NCI-H510A treated with DMSO at 0.1 percent for 48 hours (cell line): Measurements from ENCODE around the gene TIA1.
"Not testable (repeated sequence)": the region's sequence is repeated elsewhere in the genome, so short reads cannot be mapped to it uniquely, and the experiment has no call there.

Experiments used
- DNase-seq: peaks from one replicate; lab custom pipeline; 2025; lab: John Stamatoyannopoulos, UW

Gene TIA1

DNA sequence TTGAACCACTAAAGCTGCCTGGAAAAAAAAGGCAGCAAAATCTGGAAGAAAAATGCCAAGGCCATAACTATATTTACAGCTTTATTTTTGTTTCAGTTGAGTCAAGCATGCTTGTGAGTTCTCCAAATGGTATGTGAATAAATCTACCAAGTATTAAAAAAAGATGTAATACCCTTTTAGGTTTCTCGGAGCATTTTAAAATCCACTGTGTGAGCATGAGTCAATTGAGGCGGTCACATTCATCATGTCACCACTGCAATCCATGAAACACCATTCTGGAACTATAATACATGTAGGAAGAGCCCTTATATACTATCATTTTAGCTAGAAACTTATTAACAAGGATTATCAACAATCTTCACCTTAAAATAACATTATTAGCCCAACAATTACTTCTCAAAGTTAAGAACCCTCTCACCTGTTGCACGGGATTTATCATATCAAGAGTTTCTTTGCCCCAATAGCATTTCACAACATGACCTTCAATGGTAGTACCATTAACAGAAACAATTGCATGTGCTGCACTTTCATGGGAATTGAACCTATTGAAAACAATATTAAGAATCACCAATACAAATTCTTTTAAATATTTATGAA, 33.4 kb downstream of the TIA1 start:
- no peak for DNase-seq

DNA sequence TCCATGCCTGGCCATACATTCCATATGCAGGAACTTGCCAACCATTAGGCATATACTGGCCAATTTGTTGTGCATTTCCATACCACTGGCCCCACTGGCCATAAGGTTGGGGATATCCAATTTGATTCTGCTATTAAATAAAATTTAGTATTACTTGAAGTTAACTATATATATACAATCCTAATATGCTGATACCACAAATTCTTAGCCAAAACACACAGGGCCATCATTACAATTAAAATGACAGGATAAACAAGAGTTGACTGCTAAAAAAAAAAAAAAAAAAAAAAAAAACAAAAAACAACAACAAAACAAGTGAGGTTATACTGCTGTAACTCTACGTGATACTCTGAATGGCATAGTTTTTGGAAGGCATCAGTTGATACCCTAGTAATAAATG, 34.1 kb downstream of the TIA1 start:
- no peak for DNase-seq

DNA sequence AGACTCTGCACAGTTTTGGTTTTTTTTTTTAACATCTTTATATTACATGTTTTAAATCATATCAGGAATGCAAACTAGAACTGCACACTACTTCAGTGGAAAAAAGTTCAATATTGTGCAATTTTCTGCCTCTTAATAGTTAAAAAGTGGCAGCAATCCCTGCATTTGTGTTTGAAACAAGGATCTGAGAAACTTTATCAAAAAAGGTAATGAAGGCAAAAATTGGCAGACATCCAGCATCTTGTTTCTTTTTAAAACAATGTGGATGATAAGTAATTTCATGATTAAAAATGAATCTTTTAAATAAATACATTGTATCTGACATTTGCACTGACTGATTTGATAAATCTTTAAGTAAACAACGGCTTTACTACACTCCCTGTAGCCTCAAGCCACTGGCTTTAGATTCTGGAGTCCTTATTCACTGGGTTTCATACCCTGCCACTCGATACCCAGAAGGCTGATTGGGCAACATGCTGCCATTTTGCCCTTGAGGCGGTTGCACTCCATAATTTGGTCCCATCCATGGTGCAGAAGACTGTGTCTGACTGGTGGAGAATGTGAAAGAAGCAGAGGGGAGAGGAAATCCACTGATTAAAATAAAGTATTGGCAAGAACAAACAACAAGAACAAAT, 36.0 kb downstream of the TIA1 start:
- no peak for DNase-seq

DNA sequence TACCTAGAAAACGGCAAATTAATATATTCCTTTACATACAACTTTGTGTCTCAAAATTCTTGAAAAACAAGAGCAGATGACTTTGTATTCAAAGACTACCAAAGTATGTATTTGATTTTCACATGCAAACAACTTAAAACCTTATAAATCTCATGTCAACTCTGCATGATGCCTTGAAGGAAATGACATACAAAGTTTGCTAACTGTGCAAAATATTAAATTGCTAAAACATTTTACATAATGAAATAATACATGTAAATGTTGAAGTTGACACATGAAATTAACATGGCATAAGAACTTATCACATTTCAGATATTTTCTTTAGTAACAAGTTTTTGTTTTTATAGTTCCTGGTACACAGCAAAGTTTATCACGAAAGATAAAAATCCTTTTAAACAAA, 36.8 kb downstream of the TIA1 start:
- no peak for DNase-seq

DNA sequence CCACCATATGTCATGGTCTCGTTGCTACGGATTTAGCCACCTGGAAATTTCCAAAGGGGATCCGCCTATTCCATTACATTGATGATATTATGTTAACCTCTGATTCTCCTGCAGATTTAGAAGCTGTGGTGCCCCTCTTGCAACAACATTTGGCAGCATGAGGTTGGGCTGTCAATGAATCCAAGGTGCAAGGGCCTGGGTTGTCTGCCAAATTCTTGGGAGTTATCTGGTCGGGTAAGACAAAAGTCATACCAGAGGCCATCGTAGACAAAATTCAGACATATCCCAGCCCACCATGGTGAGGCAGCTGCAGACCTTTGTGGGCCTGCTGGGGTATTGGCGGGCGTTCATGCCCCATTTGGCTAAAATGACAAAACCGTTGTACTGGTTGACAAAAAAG, 44.0 kb downstream of the TIA1 start:
- DNase-seq = no peak

DNA sequence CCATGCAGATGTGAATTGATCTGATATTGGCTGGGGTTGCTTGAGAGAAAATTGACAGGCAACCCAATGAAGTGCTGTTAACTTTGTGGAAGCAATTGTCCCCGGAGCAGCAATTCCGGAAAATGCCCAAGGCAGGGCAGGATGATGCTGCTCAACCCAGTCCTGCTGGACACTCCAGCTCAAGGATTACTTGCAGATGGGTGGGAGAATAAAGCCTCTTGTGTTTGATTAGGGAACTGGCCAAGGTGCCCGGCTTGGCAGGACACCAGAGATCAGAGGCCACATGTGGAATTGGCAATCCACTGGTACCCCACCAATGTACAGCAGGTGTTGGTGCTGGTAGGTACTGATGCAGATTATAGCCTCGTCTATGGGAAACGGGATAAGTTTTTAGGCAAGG, 45.3 kb downstream of the TIA1 start:
- no peak for DNase-seq

DNA sequence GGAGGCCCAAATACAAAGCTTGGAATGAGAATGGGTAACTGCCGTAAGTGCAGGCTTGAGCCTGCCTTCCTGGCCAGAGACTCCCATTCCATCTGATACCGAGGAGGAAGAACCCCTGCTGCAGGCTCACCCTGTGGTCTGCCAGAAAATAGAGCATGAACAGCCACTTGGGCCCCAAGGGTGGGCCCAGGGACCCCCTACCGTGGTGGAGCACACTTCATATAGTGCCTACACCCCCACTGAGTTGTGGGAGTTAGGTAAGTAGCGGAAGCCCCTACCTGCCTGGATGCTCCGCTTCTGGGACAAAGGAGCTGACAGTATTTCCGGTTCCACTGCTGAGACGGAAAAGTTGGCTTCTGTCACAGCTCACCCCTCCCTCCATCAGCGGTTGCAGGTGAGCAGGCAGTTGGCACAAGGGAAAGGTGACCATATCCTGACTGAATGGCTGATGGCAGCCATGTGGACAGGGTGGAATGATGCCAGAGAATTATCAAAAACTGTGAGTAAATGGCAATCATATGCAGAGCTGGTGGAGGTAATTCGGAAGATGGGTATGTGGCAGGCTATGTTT, 46.1 kb downstream of the TIA1 start:
- no peak for DNase-seq

DNA sequence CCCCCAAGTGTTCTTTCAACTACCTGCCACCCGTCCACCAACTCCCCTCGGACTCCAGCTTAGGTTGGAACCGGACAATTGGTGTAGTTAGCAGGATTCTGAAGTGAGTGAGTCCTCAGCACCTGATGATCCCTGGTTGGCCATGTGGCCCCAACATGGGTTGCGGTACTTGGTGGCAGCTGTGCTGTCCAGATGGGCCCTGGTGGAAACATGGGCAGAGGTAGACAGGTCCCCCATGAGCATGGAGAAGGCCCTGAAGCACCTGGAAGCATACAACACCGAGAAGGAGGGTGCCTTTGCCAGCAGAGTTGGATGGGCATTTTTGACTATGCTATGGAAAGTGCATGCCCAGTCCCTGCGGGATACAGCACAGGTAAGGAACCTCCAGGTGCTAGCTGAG, 46.6 kb downstream of the TIA1 start:
- no peak for DNase-seq

DNA sequence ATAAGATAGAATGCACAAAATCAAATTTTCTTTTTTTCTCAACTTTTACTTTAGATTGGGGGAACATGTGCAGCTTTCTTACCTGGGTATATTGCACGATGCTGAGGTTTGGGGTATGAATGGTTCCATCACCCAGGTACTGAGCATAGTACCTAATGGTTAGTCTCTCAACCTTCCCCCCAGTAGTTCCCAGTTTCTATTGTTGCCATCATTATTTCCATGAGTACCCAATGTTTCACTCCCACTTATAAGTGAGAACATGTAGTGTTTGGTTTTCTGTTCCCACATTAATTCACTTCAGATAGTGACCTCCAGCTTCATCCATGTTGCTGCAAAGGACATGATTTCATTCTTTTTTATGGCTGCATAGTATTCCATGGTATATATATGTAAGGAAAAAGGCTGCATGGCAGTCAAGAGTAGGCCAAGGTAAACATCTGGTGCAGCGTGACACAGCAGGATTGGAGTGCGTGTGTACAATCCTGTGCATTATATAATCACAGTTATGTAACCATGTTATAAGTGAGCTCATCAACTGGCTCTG, 47.1 kb downstream of the TIA1 start:
- DNase-seq = no peak

DNA sequence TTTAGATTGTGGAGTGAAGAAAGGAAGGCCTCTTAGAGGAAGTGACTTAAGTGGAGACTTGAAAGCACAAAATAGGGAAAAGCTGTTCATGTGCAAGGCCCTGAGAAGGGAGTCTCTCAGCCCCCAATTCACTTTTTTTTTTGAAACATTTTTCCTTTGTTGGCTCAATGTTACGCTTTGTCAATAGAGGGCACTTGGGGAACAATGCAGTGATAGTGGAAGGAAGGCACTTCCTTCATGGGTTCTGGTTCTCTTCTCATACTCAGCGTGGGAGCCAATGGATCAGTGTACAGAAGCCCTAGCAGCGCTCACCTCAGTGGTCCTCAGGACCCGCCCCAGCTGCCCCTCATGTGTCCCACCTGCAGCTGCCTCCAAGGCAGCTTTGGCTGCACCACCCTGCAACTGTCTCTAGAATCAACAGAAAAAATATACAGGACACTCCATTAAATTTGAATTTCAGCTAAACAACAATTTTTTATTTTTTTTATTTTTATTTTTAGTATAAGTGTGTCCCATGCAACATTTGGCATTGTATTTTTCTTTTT, 49.0 kb downstream of the TIA1 start:
- DNase-seq = no peak

DNA sequence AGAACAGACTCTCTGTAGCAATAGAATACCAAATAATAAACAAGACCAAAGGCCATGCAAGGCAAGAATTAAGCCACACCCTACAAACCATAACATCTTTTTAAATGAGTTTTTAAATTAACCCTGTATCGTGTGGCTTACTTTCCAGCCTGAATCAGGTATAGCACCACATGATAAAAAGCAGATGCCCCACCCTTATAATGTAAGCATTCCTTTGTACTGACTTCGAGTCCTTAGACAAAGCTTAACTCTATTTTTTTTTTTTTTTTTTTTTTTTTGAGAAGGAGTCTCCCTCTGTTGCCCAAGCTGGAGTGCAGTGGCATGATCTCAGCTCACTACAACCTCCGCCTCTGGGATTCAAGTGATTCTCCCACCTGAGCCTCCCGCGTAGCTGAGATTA, 55.9 kb downstream of the TIA1 start:
- DNase-seq = no peak

DNA sequence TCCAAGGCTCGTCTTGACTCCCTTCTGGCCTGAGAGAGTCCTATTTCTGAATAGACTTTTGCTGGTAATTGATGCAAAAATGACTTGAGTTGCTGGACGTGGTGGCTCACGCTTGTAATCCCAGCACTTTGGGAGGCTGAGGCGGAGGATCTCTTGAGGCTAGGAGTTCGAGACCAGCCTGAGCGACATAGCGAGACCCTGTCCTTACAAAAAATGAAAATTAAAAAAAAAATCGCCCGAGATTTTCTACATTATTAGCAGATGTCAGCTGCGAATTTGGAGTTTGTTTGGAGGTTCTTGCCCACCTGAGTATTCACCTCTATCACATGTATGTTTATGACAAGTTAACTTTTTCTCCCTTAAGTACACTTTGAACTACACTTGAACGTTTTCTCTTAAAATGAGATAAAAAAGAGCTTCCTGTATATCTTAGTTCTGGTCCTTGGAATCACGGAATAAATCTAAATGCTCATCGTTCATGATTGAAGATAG, 57.1 kb downstream of the TIA1 start:
- DNase-seq = no peak

DNA sequence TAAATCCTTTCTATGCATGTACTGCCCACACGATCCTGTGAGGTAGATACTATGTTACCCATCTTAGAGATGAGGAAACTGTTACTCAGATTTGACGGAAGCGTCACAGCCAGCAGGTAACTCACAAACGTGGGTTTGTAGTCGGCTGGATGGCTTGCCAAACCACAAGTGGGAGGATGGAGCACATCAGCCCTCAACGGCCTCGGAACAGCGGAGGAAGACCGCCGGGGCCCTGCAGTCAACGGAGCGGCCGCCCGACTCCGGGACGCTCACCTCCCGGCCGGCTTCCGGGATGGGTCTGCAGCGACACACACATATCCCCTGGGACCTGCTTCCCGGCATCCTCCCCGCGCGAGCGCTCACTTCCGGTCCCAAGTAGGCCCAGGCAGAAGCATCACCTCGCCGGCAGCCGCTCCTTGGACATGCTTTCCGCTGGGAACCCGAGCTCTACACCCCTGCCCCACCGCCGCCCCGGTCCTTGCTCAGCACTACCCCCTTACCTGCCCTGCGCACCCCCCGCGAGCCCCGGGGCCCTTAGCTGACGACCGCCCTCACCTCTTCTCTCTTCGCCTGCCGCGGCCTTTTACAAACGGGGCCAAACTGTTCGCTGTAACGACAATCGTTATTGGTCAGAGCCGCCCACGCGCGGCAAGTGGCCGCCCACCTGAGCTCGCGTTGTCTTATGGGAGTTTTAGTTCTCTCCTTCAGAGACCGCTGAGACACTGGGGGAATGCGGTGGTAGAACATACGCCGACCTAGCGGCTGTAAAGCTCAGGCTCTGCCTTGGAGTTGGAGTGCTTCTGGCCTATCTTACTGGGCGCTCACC, 57.8 kb downstream of the TIA1 start, which contains the start of gene C2orf42:
Gene C2orf42, minus strand, starts transcription at position 602 of the 826 bp plus-strand sequence. CDS start 9,034 bp downstream, outside the sequence.
- DNase-seq = peak; percentile 91

DNA sequence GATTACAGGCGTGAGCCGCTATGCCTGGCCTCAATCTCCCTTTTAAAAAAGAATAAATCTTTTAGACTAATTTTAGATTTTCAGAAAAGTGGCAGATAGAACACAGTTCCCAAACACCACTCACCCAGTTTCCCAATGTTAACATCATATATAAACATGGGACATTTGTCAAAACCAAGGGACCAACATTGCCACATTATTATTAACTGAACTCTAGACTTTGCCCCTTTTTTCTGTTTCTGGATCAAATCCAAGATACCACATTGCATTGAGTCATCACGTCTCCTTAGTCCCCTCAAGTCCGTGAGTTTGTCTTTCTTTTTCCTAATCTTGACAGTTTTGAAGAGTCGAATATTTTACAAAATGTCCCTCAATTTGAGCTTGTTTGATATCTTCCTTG, 60.0 kb downstream of the TIA1 start:
- DNase-seq = no peak

DNA sequence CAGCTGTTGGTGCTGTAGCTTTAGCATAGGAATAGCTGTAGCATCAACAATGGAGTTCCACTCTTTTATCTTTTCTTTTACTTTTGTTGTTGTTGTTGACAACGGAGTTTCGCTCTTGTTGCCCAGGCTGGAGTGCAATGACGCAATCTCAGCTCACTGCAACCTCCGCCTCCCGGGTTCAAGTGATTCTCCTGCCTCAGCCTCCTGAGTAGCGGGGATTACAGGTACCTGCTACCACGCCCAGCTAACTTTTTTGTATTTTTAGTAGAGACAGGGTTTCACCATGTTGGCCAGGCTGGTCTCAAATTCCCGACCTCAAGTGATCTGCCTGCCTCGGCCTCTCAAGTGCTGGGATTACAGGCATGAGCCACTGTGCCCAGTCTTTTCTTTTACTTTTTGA, 61.3 kb downstream of the TIA1 start:
- DNase-seq = not testable (repeated sequence)

DNA sequence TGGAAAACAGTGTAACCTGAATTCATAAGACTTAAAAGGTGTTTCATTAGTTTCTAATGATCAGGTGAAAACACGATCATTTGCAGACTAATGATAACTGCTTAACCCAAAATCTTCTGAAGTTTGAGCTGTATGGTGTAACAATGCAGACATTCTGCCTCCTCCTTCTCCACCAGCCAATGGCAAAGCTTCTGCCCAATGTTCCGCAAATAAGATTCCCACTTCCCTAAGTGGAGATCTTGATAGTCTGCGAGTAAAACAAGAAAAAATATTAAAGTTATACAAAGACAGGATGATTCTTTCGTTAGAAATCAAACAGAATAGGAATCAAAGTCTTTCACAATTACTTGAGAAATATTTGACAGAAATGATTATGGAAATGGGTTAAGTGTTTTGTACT, 65.7 kb downstream of the TIA1 start:
- DNase-seq = no peak

DNA sequence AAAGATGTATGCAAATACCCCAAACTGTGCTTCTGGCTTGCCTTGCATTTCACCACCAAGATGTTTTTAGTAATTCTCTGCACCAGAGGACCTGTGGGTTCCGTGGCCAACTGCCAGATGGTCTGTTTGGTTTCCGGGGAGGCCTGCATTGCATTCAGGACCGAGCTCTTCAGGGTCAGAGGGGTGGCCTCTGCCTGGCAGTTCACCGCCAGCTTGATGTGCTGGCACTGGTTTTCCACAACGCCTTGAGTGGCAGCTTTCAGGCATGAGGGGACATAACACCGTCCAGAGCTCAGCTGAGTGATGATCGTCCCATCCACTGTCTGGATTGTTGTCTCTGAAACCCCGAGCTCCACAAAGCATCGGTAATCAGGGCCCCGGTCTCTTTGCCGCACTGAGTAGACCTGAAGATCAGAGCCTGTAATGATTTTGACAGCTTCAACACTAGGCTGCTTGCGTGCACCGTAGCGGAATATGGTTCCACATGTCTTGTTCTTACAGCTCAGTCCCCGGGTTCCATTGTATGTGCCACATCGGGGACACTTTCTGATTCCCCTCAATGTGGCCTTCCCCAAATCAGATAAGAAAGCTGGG, 67.0 kb downstream of the TIA1 start:
- DNase-seq = no peak

DNA sequence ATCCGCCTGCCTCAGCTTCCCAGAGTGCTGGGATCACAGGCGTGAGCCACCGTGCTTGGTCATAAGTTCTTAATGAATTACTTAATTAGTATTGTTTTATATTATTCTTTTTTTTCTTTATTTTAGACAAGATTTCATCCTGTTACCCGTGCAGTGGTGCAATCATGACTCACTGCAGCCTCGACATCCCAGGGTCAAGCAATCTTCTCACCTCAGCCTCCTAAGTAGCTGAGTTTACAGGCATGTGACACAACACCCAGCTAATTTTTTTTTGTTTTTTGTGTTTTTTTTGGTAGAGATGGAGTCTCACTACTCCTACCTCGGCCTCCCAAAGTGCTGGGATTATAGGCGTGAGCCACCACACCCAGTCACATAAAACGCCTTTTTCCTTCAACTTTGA, 74.9 kb downstream of the TIA1 start:
- DNase-seq = no peak

DNA sequence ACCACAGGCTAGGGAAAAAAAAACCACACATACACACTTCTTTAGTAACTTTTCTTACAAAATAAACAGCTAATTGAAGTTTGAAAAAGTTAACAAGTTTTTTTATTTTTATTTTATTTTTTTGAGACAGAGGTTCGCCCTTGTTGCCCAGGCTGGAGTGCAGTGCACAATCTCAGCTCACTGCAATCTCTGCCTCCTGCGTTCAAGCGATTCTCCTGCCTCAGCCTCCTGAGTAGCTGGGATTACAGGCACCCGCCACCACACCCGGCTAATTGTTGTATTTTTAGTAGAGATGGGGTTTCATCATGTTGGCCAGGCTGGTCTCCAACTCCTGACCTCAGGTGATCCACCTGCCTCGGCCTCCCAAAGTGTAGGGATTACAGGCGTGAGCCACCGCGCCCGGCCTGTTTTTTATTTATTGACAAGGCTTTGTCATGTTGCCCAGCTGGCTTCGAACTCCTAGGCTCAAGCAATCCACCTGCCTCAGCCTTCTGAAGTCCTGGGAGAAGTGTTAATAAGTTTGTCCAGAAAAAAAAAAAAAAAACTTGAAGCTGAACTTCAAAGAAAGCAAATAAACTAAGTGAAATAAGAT, 78.7 kb downstream of the TIA1 start:
- DNase-seq = not testable (repeated sequence)

DNA sequence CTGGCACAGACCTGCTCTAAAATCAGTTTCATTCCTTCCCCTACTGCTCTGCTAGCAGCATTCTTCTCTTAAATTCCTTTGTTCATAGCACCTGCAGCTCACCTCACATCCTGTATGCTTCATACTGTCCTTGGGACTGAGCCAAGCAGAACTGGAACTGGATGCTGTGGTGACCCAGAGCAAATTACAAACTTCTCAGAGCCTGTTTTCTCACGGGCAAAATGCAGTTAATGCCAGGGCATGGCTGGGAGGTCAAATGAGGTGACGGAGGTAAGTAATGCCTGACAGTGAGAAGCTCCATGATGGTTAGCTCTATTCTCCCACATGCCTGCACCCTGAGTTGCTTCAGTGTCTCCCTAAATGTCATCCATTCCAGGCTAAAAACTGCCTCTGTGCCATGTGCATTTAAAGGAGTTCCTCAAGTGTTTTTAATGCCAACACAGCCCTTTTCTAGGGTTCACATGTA, 87.3 kb downstream of the TIA1 start:
- no peak for DNase-seq

DNA sequence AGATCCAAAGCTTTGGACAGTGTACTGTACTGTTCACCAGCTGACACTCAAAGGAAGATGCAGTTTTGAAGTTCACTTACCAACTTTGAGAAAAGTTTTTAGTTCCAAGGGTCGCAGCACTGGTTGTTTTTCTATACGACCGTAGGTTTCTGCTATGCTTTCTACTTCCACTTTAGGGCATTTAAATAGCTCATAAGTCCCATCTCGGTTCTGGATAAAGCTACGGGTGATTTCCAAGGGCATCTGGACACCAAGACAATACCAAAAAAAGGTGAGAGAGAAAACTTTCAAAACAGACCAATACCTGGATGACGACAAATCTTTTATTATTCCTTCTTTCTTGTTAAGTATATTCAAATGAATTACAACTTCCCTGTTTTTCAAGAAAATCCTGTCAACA, 87.9 kb downstream of the TIA1 start:
- DNase-seq = no peak
